Activated naive CD4-positive, alpha-beta T cell treated with anti-CD3 and anti-CD28 coated beads, Interleukin-2, amount 50 U/mL, for 24 hours (primary cell): Measurements from ENCODE around the gene KRTAP10-1.

ENCODE experiments used
- H3K27ac Mint-ChIP-seq: one replicate; pipeline ENCODE4 v1.8.0; 2021; ENCODE audit warnings: mild to moderate bottlenecking, mixed read lengths
- H3K27me3 Mint-ChIP-seq: one replicate; pipeline ENCODE4 v1.8.0; 2021; ENCODE audit warnings: mixed read lengths
- H3K36me3 Mint-ChIP-seq: one replicate; pipeline ENCODE4 v1.8.0; 2021; ENCODE audit warnings: mixed read lengths
- H3K4me1 Mint-ChIP-seq: one replicate; pipeline ENCODE4 v1.8.0; 2021; ENCODE audit warnings: mixed read lengths
- H3K4me3 Mint-ChIP-seq: one replicate; pipeline ENCODE4 v1.8.0; 2021; ENCODE audit warnings: mild to moderate bottlenecking, mixed read lengths
- H3K9me3 Mint-ChIP-seq: one replicate; pipeline ENCODE4 v1.8.0; 2021; ENCODE audit warnings: mixed read lengths

The KRTAP10-1 gene

DNA sequence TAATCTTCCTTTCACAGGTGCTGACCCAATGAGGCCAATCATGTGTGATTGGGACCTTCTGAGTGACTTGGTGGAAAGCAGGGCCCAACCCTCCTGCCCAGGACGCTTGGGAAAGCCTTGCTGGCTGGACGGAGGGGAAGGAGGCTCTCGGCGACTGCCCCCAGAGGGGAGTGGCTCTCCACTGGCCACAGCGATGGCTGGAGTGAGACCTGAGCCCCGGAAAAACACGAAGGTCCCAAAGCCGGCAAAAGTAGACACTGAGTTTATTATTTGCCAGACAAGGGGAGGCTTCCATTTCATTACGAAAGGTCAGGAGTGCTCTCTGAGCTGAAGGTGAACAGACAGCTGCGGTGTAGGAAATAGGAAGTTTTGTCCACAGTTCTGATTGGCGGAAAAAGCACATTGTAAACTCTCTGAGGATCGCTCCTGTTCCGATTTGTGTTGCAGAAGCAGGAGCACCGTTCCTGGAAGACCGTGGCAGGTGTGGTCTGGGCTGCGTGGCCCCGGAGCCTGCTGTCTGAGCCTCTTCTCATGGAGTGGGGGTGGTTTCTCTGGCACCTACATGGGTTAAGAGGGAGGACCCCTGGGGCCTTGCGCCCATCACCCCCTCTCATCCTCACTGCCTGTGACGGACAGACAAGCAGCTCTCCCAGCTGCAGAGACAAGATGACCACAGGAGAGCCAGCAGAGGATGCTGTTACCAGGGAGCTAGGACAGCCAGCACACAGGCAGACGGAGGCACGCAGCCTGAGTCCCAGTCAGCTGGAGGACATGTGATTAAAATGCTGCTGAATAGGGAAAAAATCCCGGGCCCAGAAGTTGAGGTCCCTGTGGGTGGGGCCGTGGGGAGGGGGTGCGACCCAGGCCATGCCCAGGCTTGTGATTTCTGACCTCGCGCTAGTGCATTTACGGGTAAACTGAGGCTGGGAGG, 41.5 kb downstream of the KRTAP10-1 start:
- Mint-ChIP-seq H3K27ac (no peak overlapping the region), H3K27me3 (no peaks in the 10 kb centered on the region), H3K9me3 (no peaks in the 10 kb centered on the region), H3K4me1 (peaks cover 5% of the 10 kb centered on the region), H3K4me3 (no peak overlapping the region), H3K36me3 (no peaks in the 10 kb centered on the region)

DNA sequence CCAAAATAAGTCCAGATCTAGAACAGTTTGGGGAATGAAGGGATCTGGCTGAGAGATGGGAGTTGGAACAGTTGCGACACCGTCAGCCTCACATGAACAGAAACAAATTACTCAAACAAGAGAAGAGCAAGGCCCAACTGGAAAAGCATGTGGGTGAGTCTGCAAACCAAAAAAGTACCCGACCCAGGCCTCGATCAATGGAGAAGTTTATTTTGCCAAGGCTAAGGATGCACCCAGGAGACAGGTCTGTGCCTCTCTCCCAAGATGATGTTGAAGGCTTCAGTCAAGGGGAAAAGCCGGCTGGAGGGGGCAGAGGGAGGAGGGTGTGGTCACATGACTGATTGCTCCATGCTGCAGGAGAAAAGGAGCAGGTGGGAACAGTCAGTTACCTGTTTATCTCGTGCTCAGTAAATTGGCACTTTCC, 42.3 kb downstream of the KRTAP10-1 start:
- H3K9me3 Mint-ChIP-seq, result no peaks in the 10 kb centered on the region
- no peak overlapping the region for H3K4me3 Mint-ChIP-seq
- H3K36me3 Mint-ChIP-seq, result peaks cover 2% of the 10 kb centered on the region
- no peaks in the 10 kb centered on the region for H3K27me3 Mint-ChIP-seq
- no peak overlapping the region for H3K27ac Mint-ChIP-seq
- H3K4me1 Mint-ChIP-seq, result peaks cover 5% of the 10 kb centered on the region

DNA sequence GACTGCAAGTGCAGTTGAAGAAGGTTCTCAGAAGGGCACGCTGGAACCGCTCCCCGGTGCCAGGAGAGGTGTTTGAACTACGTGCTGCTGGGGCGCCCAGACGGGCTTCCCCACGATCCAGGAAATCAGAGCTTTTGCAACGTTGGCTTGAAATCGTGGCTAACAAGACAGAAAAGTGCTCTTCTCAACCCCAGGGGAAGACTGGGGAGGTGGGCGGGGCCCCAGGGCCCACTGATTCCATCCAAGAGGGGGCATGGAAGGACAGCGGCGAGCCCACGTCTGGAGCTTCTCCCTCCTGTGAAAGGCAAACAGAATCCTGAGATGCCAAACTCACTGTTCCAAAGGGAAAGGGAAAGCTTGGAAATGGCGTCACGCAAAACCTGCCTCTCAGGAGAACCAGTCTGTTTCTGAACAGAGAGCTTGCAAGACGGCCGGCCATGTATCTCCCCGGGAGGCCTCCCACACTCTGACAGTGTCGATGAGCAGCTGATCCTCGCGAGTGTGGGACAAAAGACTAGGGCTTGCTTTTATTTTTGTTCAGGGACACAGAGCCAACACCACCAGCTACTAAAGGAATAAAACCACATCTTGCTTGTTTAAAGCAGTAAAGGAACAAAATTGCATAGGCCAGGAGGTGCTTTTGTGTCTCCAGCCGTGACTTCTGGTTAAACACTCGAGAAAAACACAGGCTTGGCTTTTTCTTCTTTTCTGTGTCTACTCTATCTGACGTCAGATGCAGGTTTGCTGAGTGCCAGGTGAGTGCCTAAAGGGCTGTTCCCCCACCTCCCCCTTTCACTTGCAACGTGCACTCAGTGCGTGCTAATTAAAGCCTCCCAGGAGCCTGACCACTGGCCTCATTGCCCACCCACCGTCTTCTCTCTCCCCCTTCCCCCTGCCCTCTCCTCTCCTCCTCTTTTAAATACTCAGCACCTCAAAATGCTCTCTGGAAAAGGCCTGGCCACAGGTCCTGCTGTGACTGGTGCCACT, 43.1 kb downstream of the KRTAP10-1 start:
- Mint-ChIP-seq H3K4me3 (no peak overlapping the region), H3K4me1 (no peaks in the 10 kb centered on the region), H3K36me3 (peaks cover 6% of the 10 kb centered on the region), H3K27me3 (no peaks in the 10 kb centered on the region), H3K27ac (no peak overlapping the region), H3K9me3 (no peaks in the 10 kb centered on the region)

DNA sequence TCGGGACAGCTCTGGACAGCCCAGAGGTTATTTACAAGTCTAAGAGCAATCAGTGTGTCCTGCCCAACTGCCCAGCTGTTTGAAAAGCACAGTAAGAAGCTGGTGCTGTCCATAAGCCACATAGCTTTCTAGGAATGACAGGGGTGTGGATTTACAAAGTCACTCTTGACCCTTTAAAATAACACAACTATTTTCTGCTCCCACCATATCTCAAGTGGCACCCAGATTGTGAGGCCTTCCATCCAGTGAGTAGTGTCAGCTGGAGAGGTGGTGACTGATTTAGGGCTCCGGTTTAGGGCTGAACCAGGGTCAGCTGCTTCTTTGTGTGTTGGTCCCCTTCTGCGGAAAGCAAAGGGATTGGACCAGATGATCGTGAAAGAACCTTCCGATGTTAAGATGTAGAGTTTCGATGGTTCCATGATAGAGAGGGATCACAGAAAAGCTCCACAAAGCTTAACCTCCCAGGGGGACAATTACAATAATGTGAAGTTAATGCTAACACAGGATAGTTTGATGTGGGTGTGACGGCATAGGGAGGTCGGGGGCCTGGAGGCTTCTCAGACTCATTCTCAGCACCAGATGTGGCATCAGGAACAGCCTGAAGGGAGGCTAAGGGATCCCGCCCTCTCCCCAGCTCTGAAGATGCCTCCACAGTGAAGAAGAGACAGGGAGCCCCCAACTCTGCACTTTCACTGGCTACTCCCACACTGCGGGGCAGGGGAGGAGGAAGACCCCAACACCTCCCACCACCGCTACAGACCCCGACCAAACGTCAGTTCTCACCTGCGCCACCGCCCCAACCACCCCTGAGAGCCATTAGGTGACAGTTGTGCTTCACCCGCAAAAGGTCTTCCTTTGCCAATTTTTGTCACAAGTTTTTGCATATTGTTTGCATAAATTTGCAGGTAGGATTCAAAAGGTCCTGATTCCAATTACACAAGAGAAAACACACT, 44.1 kb downstream of the KRTAP10-1 start:
- H3K4me3 Mint-ChIP-seq, result no peak overlapping the region
- no peaks in the 10 kb centered on the region for H3K27me3 Mint-ChIP-seq
- no peaks in the 10 kb centered on the region for H3K4me1 Mint-ChIP-seq
- H3K27ac Mint-ChIP-seq, result no peak overlapping the region
- H3K9me3 Mint-ChIP-seq, result no peaks in the 10 kb centered on the region
- H3K36me3 Mint-ChIP-seq, result peaks cover 6% of the 10 kb centered on the region

DNA sequence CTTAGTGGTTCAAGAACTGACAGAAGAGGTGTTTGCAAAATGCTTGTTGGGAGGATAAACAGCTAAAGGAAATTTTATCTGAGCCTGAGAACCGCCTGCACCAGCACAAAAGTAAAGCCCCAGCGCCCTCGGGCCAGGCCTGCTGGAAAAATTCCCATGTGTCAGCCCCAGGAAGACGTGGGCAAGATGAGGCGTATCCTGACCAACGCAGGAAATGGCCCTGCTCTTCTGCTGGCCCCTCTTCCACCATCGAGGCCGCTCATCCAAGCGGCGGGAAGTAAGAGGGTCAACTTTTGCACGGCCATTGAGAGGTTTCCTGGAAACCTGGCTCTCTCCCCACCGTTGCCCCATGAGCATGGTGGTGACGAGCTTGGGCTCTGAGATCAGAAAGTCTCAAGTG, 45.0 kb downstream of the KRTAP10-1 start:
- no peaks in the 10 kb centered on the region for H3K9me3 Mint-ChIP-seq

DNA sequence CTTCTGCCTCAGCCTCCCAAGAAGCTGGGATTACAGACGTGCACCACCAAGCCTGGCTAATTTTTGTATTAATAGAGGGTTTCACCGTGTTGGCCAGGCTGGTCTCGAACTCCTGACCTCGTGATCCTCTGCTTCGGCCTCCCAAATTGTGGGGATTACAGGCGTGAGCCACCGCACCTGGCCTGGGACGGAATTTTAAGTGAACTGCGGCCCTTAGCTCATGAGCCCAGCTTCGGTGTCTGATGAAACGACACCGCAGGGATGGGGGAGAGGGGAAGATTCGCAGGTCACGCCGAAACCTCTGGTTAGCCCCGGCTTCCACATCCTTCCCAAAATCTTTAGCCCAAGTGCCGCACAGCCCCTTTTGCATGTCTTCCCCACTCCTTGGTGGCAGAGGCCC, 45.6 kb downstream of the KRTAP10-1 start:
- Mint-ChIP-seq H3K4me3 (no peak overlapping the region), H3K27ac (no peak overlapping the region), H3K36me3 (peaks cover 6% of the 10 kb centered on the region), H3K27me3 (no peaks in the 10 kb centered on the region), H3K4me1 (no peaks in the 10 kb centered on the region), H3K9me3 (no peaks in the 10 kb centered on the region)

More for the DNA sequence above, 45.0 kb downstream of the KRTAP10-1 start:
- Mint-ChIP-seq H3K27me3 (no peaks in the 10 kb centered on the region), H3K4me1 (no peaks in the 10 kb centered on the region), H3K27ac (no peak overlapping the region), H3K4me3 (no peak overlapping the region), H3K36me3 (peaks cover 6% of the 10 kb centered on the region)

DNA sequence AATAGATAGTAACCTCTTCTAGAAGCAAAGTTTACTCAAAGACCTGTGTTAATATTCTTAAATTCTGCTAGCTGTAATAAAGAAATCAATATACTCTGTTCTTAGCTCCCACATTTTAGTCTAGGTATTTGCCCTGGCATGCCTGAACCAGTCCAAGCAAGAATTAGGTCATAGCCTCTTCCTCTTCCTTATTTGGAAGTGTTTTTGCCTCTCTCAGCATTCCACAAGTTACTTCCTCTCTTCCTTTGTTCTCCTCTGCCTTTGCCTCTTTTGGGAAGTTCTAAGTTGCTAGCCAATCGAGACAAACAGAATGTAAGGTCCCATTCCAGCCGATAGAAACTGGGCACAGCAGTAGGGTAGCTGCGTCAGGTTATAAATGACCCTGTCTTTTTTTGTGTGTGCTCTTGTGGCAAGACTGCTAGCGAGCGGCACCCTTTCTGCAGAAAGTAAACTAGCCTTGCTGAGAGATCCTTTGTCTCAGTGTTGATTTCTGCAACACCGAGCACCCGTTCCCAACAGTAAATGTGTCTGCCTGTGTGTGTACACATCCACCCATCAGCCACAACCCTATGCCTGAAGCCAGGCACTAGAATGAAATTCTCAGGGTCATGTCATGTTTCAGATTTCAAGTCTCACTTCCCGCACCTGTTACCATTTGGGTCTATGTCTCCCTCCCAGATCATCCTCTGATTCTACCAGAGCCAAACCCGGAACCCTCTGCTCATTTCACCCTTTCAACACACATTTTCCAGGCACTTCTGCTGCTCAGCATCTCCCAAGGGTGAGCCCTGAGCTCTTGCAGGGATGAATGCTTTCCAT, 47.2 kb downstream of the KRTAP10-1 start:
- Mint-ChIP-seq H3K27me3 (no peaks in the 10 kb centered on the region), H3K27ac (no peak overlapping the region), H3K4me1 (no peaks in the 10 kb centered on the region), H3K36me3 (peaks cover 6% of the 10 kb centered on the region), H3K9me3 (no peaks in the 10 kb centered on the region), H3K4me3 (no peak overlapping the region)

DNA sequence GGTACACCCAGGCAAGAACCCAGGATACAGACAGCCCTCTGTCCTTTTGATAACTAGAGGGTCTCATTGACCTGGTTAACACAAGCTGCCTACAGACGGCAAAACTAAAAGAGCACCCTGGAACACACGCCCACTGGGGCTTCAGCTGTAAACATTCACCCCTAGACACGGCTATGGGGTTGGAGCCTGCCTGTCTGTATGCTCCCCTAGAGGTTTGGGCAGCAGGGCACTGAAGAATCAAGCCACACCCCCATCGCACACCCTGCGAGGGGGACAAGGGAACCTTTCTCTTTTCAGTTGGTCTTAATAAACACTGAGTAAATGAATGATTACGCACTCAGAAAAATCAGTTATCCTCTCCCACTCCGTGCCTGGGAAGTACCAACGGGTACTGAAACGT, 49.2 kb downstream of the KRTAP10-1 start:
- H3K27ac Mint-ChIP-seq, result no peak overlapping the region
- H3K27me3 Mint-ChIP-seq, result no peaks in the 10 kb centered on the region
- H3K36me3 Mint-ChIP-seq, result peaks cover 6% of the 10 kb centered on the region
- H3K4me3 Mint-ChIP-seq, result no peak overlapping the region
- peaks cover 6% of the 10 kb centered on the region for H3K4me1 Mint-ChIP-seq
- H3K9me3 Mint-ChIP-seq, result no peaks in the 10 kb centered on the region

DNA sequence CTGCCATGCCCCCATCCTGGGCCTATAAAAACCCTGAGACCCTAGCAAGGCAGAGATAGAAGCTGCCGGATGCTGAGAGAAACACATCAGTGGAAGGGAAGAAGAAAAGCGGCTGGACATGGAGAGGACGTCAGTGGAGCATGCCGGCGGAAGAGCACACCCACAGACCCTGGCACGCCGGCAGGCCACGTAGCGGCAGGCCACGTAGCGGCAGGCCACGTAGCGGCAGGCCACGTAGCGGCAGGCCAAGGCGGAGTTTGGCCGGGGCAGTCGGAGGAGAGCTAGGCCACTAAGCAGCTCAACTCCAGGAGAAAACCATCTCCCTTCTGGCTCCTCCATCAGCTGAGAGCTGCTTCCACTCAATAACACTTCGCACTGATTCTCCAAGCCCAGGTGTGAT, 49.6 kb downstream of the KRTAP10-1 start:
- H3K27ac Mint-ChIP-seq, result no peak overlapping the region
- peaks cover 6% of the 10 kb centered on the region for H3K36me3 Mint-ChIP-seq
- H3K27me3 Mint-ChIP-seq, result no peaks in the 10 kb centered on the region

DNA sequence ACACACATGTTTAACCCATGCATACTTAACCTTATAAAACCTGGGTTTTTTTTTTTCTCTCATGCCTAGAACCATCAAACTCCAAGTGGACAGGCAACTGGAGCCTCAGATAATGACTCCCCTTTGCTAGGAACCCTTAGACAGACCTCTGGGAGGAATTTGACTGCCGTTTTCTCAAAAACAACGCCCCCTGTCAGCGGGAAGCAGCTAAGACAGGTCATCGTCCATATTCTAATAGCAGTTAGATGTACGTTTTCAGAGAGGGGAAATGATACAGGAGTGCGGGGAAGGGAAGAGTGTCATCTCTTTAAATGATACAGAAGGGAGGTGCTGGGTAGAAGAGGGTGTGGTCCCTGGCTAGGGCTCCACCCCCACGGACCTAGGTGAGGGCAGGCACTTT, 50.0 kb downstream of the KRTAP10-1 start:
- peaks cover 6% of the 10 kb centered on the region for H3K36me3 Mint-ChIP-seq
- peaks cover 11% of the 10 kb centered on the region for H3K4me1 Mint-ChIP-seq
- no peak overlapping the region for H3K27ac Mint-ChIP-seq
- H3K4me3 Mint-ChIP-seq, result no peak overlapping the region
- no peaks in the 10 kb centered on the region for H3K9me3 Mint-ChIP-seq
- H3K27me3 Mint-ChIP-seq, result no peaks in the 10 kb centered on the region

More for the DNA sequence above, 49.6 kb downstream of the KRTAP10-1 start:
- peaks cover 10% of the 10 kb centered on the region for H3K4me1 Mint-ChIP-seq
- H3K4me3 Mint-ChIP-seq, result no peak overlapping the region
- no peaks in the 10 kb centered on the region for H3K9me3 Mint-ChIP-seq
